Measurements from ENCODE around the gene SPACA1.

Gene SPACA1

GRCh38 chr6:88048578-88048977 lies 937 bp downstream of the SPACA1 start:
- TF ChIP-seq FOXM1 (IDR thresholded peaks at IDR 0.05; ENCODE audit: borderline replicate concordance) (no peak), LEF1 (IDR thresholded peaks at IDR 0.05; ENCODE audit: borderline replicate concordance) (no peak), HDGF (IDR thresholded peaks at IDR 0.05; ENCODE audit: borderline replicate concordance) (no peak), CTBP1 (IDR thresholded peaks at IDR 0.05; ENCODE audit: borderline replicate concordance) (no peak), L3MBTL2 (conservative IDR thresholded peaks at IDR 0.05) (no peak), FOXA1 (IDR thresholded peaks at IDR 0.05) (no peak), ZNF384 (IDR thresholded peaks at IDR 0.05) (no peak), SUZ12 (IDR thresholded peaks at IDR 0.05) (no peak), TARDBP (IDR thresholded peaks at IDR 0.05) (no peak), FOXK2 (IDR thresholded peaks at IDR 0.05) (no peak), SP1 (IDR thresholded peaks at IDR 0.05) (no peak), ARNT (IDR thresholded peaks at IDR 0.05) (no peak), BHLHE40 (IDR thresholded peaks at IDR 0.05; ENCODE audit: borderline replicate concordance) (no peak), ELF4 (IDR thresholded peaks at IDR 0.05) (no peak), NFRKB (IDR thresholded peaks at IDR 0.05) (no peak)
- TF ChIP-seq, protein P1, sequence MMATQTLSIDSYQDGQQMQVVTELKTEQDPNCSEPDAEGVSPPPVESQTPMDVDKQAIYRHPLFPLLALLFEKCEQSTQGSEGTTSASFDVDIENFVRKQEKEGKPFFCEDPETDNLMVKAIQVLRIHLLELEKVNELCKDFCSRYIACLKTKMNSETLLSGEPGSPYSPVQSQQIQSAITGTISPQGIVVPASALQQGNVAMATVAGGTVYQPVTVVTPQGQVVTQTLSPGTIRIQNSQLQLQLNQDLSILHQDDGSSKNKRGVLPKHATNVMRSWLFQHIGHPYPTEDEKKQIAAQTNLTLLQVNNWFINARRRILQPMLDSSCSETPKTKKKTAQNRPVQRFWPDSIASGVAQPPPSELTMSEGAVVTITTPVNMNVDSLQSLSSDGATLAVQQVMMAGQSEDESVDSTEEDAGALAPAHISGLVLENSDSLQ (IDR thresholded peaks at IDR 0.05): no peak
- CTCF ChIA-PET: no interaction called here
- no peak for DNase-seq (ENCODE audit: extremely low spot score)
- POLR2A ChIA-PET: no interaction called here

- POLR2A ChIA-PET: no interaction called here
- DNase-seq (ENCODE audit: extremely low spot score): no peak
These were observed 2.6 kb downstream of the SPACA1 start for GRCh38 chr6:88050140-88050818.

DNA sequence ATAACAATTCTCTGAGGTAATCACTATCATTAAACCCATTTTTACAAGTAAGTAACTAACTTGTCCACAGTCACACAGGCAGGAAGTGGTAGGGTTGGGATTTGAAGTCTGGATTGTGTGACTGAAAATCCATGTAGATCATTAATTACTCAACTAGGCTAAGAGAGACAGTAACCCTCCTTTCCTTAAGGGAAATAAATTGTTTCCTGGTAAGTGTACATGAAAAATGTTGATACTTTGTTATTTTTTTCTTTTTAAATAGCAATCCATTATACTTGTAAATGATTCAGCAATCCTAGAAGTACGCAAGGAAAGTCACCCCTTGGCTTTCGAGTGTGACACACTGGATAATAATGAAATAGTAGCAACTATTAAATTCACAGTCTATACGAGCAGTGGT lies 11.6 kb downstream of the SPACA1 start:
- ChIA-PET CTCF (no interaction called here), POLR2A (no interaction called here)
- no peak for TF ChIP-seq NFRKB (IDR thresholded peaks at IDR 0.05)
- no peak for TF ChIP-seq HDGF (IDR thresholded peaks at IDR 0.05; ENCODE audit: borderline replicate concordance)
- TF ChIP-seq SUZ12 (IDR thresholded peaks at IDR 0.05): no peak
- no peak for TF ChIP-seq FOXM1 (IDR thresholded peaks at IDR 0.05; ENCODE audit: borderline replicate concordance)
- TF ChIP-seq ELF4 (IDR thresholded peaks at IDR 0.05): no peak
- TF ChIP-seq TARDBP (IDR thresholded peaks at IDR 0.05): no peak
- TF ChIP-seq FOXA1 (IDR thresholded peaks at IDR 0.05): no peak
- no peak for TF ChIP-seq CTBP1 (IDR thresholded peaks at IDR 0.05; ENCODE audit: borderline replicate concordance)
- no peak for DNase-seq (ENCODE audit: extremely low spot score)

More at GRCh38 chr6:88050140-88050818, 2.6 kb downstream of the SPACA1 start:
- CTCF ChIA-PET: no interaction called here
- TF ChIP-seq BHLHE40 (IDR thresholded peaks at IDR 0.05; ENCODE audit: borderline replicate concordance) (no peak), ELF4 (IDR thresholded peaks at IDR 0.05) (no peak), NFRKB (IDR thresholded peaks at IDR 0.05) (no peak), FOXA1 (IDR thresholded peaks at IDR 0.05) (no peak), HDGF (IDR thresholded peaks at IDR 0.05; ENCODE audit: borderline replicate concordance) (no peak), FOXK2 (IDR thresholded peaks at IDR 0.05) (no peak), SUZ12 (IDR thresholded peaks at IDR 0.05) (no peak), ARNT (IDR thresholded peaks at IDR 0.05) (no peak), L3MBTL2 (conservative IDR thresholded peaks at IDR 0.05) (no peak), LEF1 (IDR thresholded peaks at IDR 0.05; ENCODE audit: borderline replicate concordance) (no peak)
- TF ChIP-seq, protein P1 (IDR thresholded peaks at IDR 0.05): no peak

- CTCF ChIA-PET: interaction anchor here (0.7 kb wide), 1 partner anchor 287 kb away, joined by 3 read pairs; no protein-coding TSS in a partner anchor
These were observed 14.7 kb downstream of the SPACA1 start for GRCh38 chr6:88062376-88062775.

DNA sequence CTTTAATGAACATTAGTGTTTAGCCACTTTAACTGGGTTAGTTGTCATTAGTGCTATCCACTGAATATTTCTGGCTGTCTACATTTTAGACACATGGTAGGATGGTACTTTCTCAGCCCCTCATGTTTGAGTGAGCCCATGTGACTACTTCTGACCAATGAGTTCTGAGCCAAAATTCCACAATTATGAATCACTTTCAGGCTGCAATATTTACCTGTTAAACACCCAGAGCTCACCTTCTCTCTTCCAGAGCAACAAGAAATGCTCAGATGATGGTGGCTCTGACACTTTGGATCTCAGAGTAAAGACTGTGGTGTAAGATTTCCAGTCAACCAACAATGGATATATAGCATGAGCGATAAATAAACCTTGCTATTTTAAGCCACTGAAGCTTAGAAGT lies 24.8 kb downstream of the SPACA1 start:
- ChIA-PET POLR2A (no interaction called here), CTCF (no interaction called here)
- no peak for TF ChIP-seq SUZ12 (IDR thresholded peaks at IDR 0.05)
- TF ChIP-seq L3MBTL2 (conservative IDR thresholded peaks at IDR 0.05): no peak
- TF ChIP-seq FOXK2 (IDR thresholded peaks at IDR 0.05): no peak
- no peak for TF ChIP-seq ELF4 (IDR thresholded peaks at IDR 0.05)
- TF ChIP-seq FOXA1 (IDR thresholded peaks at IDR 0.05): no peak
- DNase-seq (ENCODE audit: extremely low spot score): no peak

More at GRCh38 chr6:88062376-88062775, 14.7 kb downstream of the SPACA1 start:
- no peak for DNase-seq (ENCODE audit: extremely low spot score)
- TF ChIP-seq LEF1 (IDR thresholded peaks at IDR 0.05; ENCODE audit: borderline replicate concordance): no peak
- TF ChIP-seq FOXM1 (IDR thresholded peaks at IDR 0.05; ENCODE audit: borderline replicate concordance): no peak
- TF ChIP-seq ZNF384 (IDR thresholded peaks at IDR 0.05): no peak
- no peak for TF ChIP-seq TARDBP (IDR thresholded peaks at IDR 0.05)
- TF ChIP-seq FOXK2 (IDR thresholded peaks at IDR 0.05): no peak
- POLR2A ChIA-PET: no interaction called here

DNA sequence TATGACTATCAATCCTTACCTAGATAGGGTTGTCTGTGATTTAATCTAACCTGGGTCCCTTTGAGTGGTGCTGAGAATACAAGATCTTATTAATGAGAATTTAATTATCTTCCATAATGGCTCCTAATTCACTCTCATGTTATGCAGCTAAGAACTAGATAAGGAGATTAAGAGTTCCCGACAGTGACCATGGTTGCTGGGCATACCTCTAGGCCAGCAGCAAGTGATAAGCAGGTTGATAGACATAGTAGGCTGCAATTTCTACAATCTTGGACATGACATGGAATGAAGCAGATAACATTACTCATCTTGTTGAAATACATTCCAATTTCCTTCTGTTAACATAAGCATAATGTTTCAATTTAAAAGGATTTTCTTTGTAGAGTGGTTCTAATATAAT lies 27.1 kb downstream of the SPACA1 start:
- ChIA-PET CTCF (no interaction called here), POLR2A (no interaction called here)
- no peak for DNase-seq (ENCODE audit: extremely low spot score)
- no peak for TF ChIP-seq ELF4 (IDR thresholded peaks at IDR 0.05)
- TF ChIP-seq HDGF (IDR thresholded peaks at IDR 0.05; ENCODE audit: borderline replicate concordance): no peak
- no peak for TF ChIP-seq LEF1 (IDR thresholded peaks at IDR 0.05; ENCODE audit: borderline replicate concordance)
- no peak for TF ChIP-seq ZNF384 (IDR thresholded peaks at IDR 0.05)
- TF ChIP-seq ARNT (IDR thresholded peaks at IDR 0.05): no peak
- TF ChIP-seq TARDBP (IDR thresholded peaks at IDR 0.05): no peak
- no peak for TF ChIP-seq L3MBTL2 (conservative IDR thresholded peaks at IDR 0.05)
- TF ChIP-seq, protein P1 (IDR thresholded peaks at IDR 0.05): no peak
- TF ChIP-seq SUZ12 (IDR thresholded peaks at IDR 0.05): no peak
- TF ChIP-seq CTBP1 (IDR thresholded peaks at IDR 0.05; ENCODE audit: borderline replicate concordance): no peak
- TF ChIP-seq NFRKB (IDR thresholded peaks at IDR 0.05): no peak
- no peak for TF ChIP-seq FOXA1 (IDR thresholded peaks at IDR 0.05)
- TF ChIP-seq FOXM1 (IDR thresholded peaks at IDR 0.05; ENCODE audit: borderline replicate concordance): no peak
- no peak for TF ChIP-seq SP1 (IDR thresholded peaks at IDR 0.05)
- TF ChIP-seq BHLHE40 (IDR thresholded peaks at IDR 0.05; ENCODE audit: borderline replicate concordance): no peak

Measured in HEK293T (cell line).